AG04449 (cell line): Measurements from ENCODE around the gene CHN2.
"Not testable (repeated sequence)": the region's sequence is repeated elsewhere in the genome, so short reads cannot be mapped to it uniquely, and the experiment has no call there.

Experiments
- CTCF ChIA-PET: fragments of 350-600 bp; formaldehyde crosslinking; extraction: SDS; loops from one replicate; lab custom pipeline; 2021; ENCODE audit warnings: antibody characterized with exemption; lab: Yijun Ruan, JAX
- POLR2A ChIA-PET: fragments of 400-600, 350-600 bp; formaldehyde crosslinking; extraction: SDS; loops from one replicate; lab custom pipeline; 2020; ENCODE audit warnings: antibody characterized with exemption, inconsistent platforms; lab: Yijun Ruan, JAX
- DNase-seq: peaks from one replicate; pipeline ENCODE4 v3.0.0-alpha.2; 2010; ENCODE audit warnings: low read depth, low spot score
- H3K4me3 ChIP-seq: 2 replicates; pipeline ENCODE4 v1.5.1; 2011; ENCODE audit warnings: low read depth, mild to moderate bottlenecking, control low read depth, low read length
- TF ChIP-seq, protein P1 (sequence below): IDR thresholded peaks from one replicate; pipeline ENCODE4 v1.5.1; 2011; ENCODE audit warnings: mild to moderate bottlenecking, moderate library complexity, low read length, control low read depth, inconsistent platforms; ENCODE audit not compliant: insufficient read depth; ENCODE audit errors: missing control alignments

The CHN2 gene

DNA sequence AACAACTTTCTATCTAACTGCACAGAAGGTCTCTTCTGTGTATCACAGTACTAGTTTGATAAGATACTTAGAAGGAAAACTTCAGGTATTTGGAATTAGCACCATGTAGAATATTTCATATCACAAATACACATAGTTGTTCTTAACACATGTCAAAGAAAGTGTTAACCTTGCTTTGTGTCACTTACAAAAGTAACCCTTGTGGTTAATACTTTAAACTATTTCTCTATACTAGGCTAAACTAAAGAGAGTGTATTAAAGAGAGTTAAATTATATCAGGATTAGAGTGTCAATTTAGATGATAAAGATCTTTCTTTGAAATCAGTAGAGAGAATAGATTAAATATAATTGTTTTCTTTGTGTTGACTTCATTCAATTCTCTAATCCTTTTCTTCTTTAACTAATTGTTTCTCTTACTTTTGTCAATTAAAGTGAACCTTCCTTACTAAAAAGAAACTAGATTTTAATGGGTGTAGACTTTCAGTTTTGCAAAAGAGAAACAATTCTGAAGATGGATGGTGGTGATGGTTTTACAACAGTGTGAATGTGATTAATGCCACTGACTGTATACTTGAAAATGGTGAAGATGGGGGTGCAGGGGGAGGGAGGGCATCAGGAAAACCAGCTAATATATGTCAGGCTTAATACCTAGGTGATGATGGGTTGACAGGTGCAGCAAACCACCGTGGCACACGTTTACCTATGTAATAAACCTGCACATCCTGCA lies 67.8 kb downstream of the CHN2 start:
- CTCF ChIA-PET = no interaction called here
- no peak overlapping the region for H3K4me3 ChIP-seq
- POLR2A ChIA-PET = no interaction called here
- TF ChIP-seq, protein P1, sequence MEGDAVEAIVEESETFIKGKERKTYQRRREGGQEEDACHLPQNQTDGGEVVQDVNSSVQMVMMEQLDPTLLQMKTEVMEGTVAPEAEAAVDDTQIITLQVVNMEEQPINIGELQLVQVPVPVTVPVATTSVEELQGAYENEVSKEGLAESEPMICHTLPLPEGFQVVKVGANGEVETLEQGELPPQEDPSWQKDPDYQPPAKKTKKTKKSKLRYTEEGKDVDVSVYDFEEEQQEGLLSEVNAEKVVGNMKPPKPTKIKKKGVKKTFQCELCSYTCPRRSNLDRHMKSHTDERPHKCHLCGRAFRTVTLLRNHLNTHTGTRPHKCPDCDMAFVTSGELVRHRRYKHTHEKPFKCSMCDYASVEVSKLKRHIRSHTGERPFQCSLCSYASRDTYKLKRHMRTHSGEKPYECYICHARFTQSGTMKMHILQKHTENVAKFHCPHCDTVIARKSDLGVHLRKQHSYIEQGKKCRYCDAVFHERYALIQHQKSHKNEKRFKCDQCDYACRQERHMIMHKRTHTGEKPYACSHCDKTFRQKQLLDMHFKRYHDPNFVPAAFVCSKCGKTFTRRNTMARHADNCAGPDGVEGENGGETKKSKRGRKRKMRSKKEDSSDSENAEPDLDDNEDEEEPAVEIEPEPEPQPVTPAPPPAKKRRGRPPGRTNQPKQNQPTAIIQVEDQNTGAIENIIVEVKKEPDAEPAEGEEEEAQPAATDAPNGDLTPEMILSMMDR = no peak
- DNase-seq = no peak

DNA sequence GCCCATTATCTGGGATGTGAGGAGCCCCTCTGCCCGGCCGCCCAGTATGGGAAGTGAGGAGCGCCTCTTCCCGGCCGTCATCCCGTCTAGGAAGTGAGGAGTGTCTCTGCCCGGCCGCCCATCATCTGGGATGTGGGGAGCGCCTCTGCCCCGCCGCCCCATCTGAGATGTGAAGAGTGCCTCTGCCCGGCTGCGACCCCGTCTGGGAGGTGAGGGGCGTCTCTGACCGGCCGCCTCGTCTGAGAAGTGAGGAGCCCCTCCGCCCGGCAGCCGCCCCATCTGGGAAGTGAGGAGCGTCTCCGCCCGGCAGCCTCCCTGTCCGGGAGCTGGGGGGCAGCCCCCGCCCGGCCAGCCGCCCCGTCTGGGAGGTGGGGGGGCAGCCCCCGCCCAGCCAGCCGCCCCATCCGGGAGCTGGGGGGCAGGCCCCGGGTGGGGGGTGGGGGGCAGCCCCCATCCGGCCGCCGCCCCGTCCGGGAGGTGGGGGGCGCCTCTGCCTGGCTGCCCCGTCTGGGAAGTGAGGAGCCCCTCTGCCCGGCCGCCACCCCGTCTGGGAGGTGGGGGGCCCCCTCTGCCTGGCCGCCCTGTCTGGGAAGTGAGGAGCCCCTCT lies 69.1 kb downstream of the CHN2 start:
- POLR2A ChIA-PET, CTCF ChIA-PET: not testable (repeated sequence)

DNA sequence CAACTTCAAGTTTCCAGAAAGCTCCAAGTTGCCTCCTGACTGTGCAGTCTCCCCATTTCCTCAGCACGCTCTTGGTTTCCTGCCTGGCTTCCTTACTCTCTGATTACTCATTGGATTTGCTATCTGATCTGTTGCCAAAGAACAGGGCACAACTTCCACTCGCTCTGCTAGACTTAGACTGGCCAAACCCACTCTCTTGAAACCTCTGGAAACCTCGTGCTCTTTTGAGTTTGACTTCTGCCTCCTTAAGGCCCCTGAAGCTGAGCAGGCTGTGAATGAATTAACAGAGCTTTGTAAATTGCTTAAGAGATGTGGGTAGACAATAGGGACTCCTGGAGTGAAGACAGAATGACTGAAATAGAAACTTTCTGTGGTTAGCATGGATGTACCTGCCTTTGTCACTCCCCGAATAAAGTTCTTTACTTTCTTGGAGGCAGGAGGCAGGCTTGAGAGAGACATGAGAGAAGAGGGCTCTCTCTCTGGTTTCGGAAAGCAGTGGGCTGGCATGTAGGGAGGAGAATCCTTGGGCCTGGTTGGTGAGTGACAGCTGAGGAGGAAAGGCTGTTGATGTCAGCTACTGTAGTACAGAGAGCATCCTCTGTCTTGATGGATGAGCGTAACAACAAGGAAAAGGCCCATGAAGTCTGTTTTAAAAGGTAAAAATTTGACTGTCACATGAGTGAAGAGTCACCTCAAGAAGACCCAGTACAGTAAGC lies 70.8 kb downstream of the CHN2 start:
- ChIA-PET CTCF (no interaction called here), POLR2A (no interaction called here)
- H3K4me3 ChIP-seq = no peak overlapping the region
- TF ChIP-seq, protein P1 = no peak
- DNase-seq = no peak

More for the DNA sequence above, 69.1 kb downstream of the CHN2 start:
- not testable (repeated sequence) for DNase-seq, H3K4me3 ChIP-seq

DNA sequence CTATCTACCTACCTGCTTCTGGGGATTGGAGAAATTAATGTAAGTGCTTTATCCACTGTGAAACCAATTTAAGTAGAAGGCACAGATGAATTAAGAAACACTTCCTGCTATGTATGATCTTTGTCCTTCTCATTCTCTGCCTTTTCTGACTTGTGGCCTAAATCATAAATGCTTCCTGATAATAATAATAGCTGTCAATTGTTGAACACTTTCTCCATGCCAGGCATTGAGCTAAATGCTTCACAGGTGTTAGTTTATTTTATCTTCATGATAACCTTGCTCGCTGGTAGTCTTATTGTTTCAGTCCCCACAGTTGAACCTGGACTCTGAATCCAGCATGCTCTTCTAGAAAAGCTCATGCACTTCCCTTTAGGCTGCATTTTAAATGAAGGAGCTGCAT lies 75.4 kb downstream of the CHN2 start:
- POLR2A ChIA-PET = no interaction called here
- CTCF ChIA-PET = no interaction called here
- H3K4me3 ChIP-seq = no peak overlapping the region
- TF ChIP-seq, protein P1 = no peak
- DNase-seq = no peak

DNA sequence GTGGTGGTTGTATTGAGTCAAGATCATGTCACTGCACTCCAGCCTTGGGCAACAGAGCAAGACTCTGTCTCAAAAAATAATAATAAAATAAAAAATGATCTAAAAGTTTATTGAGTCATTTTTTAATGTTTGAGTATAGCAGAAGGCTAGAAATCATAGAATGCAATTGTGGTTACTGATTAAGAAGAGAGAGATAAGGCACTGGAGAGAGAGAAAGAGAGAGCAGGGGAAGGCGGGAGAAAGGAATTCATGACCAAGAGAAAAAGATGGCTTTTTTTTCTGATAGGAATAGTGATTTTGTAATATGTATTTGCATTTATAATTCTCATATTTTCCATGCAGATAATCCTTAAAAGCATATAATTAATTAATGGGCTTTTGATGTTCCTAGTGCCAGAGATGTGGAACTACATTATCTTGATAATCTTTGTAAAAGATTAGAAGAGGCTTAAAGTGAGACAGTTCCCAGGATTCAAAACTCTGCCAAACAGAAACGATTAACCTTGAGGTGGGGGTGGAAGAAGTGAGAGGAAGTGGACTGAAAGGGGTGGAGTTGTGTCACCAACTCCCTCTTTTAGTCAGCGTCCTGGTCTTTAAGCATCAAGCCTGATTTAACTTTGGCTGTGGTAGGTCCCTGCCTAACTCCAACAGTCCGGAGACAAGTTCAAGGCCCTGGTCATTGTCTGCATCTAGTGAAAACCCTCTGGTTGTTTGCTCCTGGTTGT lies 76.2 kb downstream of the CHN2 start:
- ChIA-PET CTCF (no interaction called here), POLR2A (no interaction called here)
- TF ChIP-seq, protein P1 = no peak
- H3K4me3 ChIP-seq = no peak overlapping the region
- no peak for DNase-seq

DNA sequence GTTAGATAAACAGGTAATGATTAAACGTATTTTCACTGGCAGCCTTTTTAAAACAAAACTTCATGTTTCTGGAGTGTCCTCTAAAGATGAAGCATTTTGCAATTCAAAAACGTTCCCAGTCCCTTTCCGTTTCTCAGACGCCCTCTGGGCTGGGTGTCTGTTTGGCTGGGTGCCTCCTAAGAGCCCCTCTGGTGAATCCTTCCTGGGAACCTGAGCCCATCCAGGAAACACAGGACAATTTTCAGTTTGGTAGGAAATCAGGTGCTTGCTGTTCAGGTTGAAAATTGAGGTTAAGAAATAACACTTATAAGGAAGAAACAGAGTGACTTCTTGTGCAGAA lies 76.7 kb downstream of the CHN2 start:
- H3K4me3 ChIP-seq = no peak overlapping the region
- POLR2A ChIA-PET = no interaction called here
- CTCF ChIA-PET = no interaction called here
- DNase-seq = no peak
- TF ChIP-seq, protein P1 = no peak
